GM18873 (cell line): Measurements from ENCODE around the gene RAB3GAP1.
"Not testable (repeated sequence)": the region's sequence is repeated elsewhere in the genome, so short reads cannot be mapped to it uniquely, and the experiment has no call there.

Experiments
- ATAC-seq: cut with Tn5 transposase; IDR thresholded peaks from one replicate; pipeline ENCODE4 v1.9.1; 2021; ENCODE audit warnings: mild to moderate bottlenecking, moderate library complexity, moderate number of reproducible peaks; ENCODE audit not compliant: unreplicated experiment, low FRiP score

RAB3GAP1 gene

DNA sequence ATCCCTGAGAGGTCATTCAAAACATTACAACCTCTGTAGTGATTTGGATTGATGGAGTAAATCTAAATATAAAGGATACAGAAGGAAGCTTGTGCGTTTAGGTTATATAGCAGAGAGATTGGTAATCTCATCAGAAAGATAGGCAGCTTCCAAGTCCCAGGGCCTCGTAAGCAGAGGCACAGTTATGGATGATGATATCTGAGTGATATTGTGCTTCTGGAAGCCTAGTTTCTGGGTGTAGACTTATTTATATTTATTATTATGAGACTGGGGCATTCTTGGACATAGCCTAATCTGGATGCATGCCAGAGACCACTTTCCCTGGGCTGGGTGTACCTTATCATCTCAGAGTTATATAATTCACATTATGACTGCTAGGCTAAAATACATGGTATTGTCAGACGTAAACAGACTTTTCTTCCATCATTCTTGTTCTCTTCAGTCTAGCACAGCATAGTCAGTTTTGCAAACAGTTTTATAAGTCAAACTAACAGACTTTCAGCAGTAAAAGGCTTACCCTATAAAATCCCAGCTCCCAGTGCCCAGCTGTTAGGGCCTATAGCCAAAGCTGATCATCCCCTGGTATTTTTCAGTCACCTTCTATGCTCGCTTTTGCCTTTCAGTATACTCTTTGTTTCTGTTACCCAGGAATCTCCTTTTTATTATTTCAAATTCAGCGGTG, 47.9 kb downstream of the RAB3GAP1 start:
- ATAC-seq, result no peak

GRCh38 chr2:135103843-135104242, 51.8 kb downstream of the RAB3GAP1 start:
- ATAC-seq, result no peak

GRCh38 chr2:135105513-135106316, 53.6 kb downstream of the RAB3GAP1 start:
- not testable (repeated sequence) for ATAC-seq

DNA sequence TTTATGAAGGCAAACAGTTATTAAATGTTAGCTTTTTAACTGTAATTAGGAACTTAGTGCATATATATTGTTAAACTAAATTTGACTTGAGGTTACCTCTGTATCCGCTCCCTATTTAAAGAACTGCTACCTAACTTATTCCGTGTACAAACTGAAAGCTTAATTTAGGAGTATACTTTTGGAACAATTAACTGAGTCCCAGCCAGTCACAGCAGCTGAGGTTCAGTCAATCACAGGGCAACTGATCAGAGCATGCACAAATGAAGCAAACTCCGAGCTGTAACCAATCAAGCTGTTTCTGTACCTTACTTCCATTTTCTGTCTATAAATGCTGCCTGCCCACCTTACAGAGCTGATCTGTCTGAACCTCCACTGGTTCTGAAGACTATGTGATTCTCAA, 61.2 kb downstream of the RAB3GAP1 start:
- ATAC-seq, result no peak

- ATAC-seq, result no peak
These were observed 67.5 kb downstream of the RAB3GAP1 start for GRCh38 chr2:135119582-135119981.

DNA sequence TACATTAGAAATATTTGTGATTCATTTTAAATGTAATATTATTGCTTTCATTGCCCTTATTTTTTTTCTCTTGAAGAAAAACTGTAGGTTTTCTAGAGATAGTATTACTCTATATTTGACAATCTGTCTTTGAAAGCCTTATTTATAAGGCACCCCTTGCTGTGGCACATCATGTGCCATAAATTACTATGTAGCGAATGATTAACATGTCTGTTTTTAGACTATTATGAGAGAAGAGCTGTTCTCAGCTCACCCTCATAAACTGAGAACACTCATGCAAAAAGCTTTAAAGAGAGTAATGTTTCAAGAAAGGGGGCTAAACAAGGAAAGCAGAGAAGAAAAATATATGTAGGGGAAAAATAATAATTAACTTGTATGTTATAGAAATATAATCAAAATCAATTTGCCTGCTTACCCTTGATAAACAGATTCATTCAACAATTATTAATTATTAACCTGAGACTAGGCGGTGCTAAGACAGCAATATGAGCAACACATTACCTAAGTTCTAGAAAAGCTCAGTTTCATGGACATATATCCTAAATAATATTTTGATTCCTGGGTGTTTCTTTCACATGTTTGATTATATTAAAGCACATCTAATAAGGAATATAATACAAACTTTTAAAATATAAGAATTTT, 69.0 kb downstream of the RAB3GAP1 start:
- ATAC-seq, result no peak

DNA sequence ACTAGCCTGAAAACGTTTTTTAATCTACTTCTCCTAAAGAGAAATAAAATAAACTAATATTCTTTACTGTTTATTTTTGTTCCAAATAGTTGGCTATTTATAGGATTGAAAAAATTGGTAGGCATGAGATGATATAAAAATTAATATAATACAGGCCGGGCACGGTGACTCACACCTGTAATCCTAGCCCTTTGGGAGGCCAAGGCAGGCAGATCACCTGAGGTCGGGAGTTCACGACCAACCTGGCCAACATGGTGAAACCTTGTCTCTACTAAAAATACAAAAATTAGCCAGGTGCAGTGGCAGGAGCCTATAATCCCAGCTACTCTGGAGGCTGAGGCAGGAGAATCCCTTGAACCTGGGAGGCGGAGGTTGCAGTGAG, 69.6 kb downstream of the RAB3GAP1 start:
- ATAC-seq, result not testable (repeated sequence)

- no peak for ATAC-seq
These were observed 73.1 kb downstream of the RAB3GAP1 start for GRCh38 chr2:135124924-135125886.

DNA sequence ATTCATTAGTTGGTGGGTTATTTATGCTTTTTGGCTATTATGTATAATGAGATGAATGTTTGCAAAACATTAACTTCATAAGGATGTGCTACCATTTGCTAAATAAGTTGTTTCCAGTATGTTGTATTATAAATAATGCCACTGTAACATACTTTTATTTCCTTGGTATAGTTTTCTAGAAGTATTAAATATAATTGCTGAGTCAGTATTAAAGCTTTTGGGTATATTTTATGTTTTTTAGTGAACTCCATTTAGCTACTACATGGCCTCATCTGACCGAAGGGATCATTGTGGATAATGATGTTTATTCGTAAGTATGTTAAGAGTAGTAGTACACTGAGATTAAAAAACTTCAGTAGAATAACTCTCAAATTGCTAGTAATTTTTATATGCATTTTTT, 73.8 kb downstream of the RAB3GAP1 start:
- no peak for ATAC-seq

GRCh38 chr2:135130751-135131150, 78.7 kb downstream of the RAB3GAP1 start:
- ATAC-seq, result no peak

DNA sequence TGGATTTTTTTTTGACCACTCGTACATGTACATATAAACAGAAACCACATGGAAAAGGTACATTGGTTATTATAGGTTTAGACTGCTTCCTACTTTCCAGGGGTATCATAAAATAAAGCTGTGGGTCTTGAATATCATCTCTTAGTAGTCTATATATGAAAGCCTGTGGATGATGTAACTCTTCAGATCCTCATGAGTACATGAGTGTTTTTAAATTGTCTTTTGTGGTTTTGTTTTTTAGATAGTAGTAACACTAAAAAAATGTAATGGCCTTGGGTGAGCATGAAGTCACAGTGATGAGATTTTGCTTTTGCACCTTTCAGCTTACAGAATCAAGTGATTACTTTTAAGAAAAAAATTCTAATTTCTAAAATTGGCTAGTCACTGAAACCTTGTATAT, 80.2 kb downstream of the RAB3GAP1 start:
- ATAC-seq, result no peak

GRCh38 chr2:135140606-135141005, 88.5 kb downstream of the RAB3GAP1 start:
- ATAC-seq, result no peak

- no peak for ATAC-seq
These were observed 90.2 kb downstream of the RAB3GAP1 start for GRCh38 chr2:135142323-135142722.

DNA sequence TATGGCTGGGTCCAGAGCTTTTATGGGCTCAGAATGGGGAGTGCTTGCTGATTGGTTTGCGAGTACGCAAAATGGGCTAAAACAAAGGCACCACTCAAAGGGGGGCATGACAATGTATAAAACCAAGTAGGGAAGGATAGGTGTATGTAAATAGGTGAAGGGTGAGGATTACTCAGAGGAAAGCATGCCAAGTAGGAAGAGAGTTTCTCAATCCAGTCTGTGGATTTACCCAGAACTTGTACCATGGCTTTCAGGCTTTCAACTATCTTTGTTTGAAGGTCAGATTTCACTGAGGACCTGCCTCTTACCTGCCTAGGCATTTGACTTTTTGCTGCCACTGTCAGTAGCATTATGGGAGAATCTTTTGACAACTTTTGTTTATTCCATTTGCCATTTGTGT, 92.3 kb downstream of the RAB3GAP1 start:
- ATAC-seq, result no peak

- ATAC-seq, result no peak
These were observed 97.2 kb downstream of the RAB3GAP1 start for GRCh38 chr2:135149251-135149650.

GRCh38 chr2:135150725-135151124, 98.6 kb downstream of the RAB3GAP1 start:
- no peak for ATAC-seq

DNA sequence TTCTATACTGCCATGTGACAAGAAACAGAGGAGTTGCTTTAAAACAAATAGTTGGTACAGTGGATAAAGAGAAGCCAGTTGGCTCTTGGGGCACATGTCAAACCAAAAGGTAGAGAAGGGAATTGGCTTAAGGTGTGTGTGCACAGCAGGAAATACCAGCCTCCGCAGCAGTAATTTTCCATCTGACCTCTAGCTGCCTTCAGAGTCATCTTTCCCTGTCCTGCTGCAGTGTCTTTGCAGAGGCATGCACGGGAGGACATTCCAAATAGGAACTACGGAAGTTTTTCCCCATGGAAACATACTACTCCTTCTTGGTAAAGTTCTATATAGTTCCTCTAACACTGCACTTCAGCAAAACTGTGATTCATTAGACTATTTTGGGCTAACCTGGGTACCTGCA, 99.5 kb downstream of the RAB3GAP1 start:
- no peak for ATAC-seq

GRCh38 chr2:135152361-135152760, 100.3 kb downstream of the RAB3GAP1 start:
- no peak for ATAC-seq

- no peak for ATAC-seq
These were observed 102.9 kb downstream of the RAB3GAP1 start for GRCh38 chr2:135154962-135155361.

DNA sequence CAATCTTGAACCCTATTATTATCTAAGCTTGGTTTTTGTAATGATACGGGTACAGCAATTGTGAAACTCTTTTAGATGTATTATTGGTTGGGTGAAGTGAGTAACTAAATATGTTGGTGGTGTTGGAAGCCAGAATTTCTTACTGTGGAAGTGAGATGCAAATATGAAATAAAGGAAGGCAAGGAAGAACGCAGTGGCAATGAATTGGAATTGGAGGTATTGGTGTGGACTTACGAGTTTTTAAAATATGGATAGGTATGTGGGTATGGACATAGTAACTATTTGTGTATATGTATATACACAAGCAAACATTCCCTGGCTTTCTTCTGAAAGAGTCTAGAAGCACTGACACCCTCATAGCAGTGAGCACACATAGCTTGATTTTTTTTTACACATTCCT, 105.8 kb downstream of the RAB3GAP1 start:
- ATAC-seq, result no peak
